WTC11 (cell line): ENCODE measurements around the gene SEMA3D. TPM values are rescaled to one million over a fixed set of nuclear protein-coding genes. Genes with fewer than 3 reads are reported as not detected.

Experiments
- ATAC-seq: fragments of 200-7000 bp; cut with Tn5 transposase; 2 replicates; pipeline ENCODE4 v1.10.0; 2021; ENCODE audit warnings: mild to moderate bottlenecking, moderate library complexity
- CTCF ChIA-PET: fragments of 300-600 bp; sonication (Branson Sonifier 250); formaldehyde crosslinking; loops from one replicate; lab custom pipeline; 2021; ENCODE audit warnings: antibody characterized with exemption; lab: Charles Lee
- POLR2A ChIA-PET: fragments of 350-600 bp; sonication (Branson Sonifier 250); formaldehyde crosslinking; loops from one replicate; lab custom pipeline; 2021; ENCODE audit warnings: antibody characterized with exemption; lab: Charles Lee
- DNase-seq: peaks from one replicate; pipeline ENCODE4 v3.0.0; 2021; ENCODE audit warnings: low spot score
- H3K27ac Mint-ChIP-seq: 2 replicates; pipeline ENCODE4 v1.8.0; 2021; ENCODE audit warnings: mixed read lengths
- H3K27me3 Mint-ChIP-seq: 2 replicates; pipeline ENCODE4 v1.8.0; 2021; ENCODE audit warnings: low read depth, mild to moderate bottlenecking, moderate library complexity, mixed read lengths
- H3K36me3 Mint-ChIP-seq: 2 replicates; pipeline ENCODE4 v1.8.0; 2021; ENCODE audit warnings: mixed read lengths
- H3K4me1 Mint-ChIP-seq: 2 replicates; pipeline ENCODE4 v1.8.0; 2022; ENCODE audit warnings: mixed read lengths
- H3K4me3 Mint-ChIP-seq: 2 replicates; pipeline ENCODE4 v1.8.0; 2021; ENCODE audit warnings: mild to moderate bottlenecking, moderate library complexity, mixed read lengths
- H3K9me3 Mint-ChIP-seq: 2 replicates; pipeline ENCODE4 v1.8.0; 2021; ENCODE audit warnings: mixed read lengths
- AR ChIP-seq: fragments of 250-450 bp; sonication (Bioruptor Pico); IDR thresholded peaks from 2 replicates; pipeline ENCODE4 v1.9.0; 2021; ENCODE audit warnings: mild to moderate bottlenecking
- ATF3 ChIP-seq: sonication (generic); formaldehyde crosslinking; conservative IDR thresholded peaks from 2 replicates; pipeline ENCODE4 v1.8.1; 2022; ENCODE audit warnings: mild to moderate bottlenecking, missing genetic modification reagents
- CBFB ChIP-seq: sonication (generic); formaldehyde crosslinking; IDR thresholded peaks from 2 replicates; pipeline ENCODE4 v1.8.1; 2022; ENCODE audit warnings: mild to moderate bottlenecking, low read depth, missing genetic modification reagents
- CREB1 ChIP-seq: sonication (generic); formaldehyde crosslinking; IDR thresholded peaks from 2 replicates; pipeline ENCODE4 v1.8.0; 2023; ENCODE audit warnings: mild to moderate bottlenecking, missing genetic modification reagents
- ERG ChIP-seq: fragments of 250-450 bp; sonication (Bioruptor Pico); IDR thresholded peaks from 2 replicates; pipeline ENCODE4 v1.8.0; 2021; ENCODE audit warnings: mild to moderate bottlenecking
- ESRRA ChIP-seq: sonication (generic); formaldehyde crosslinking; IDR thresholded peaks from 2 replicates; pipeline ENCODE4 v1.8.1; 2022; ENCODE audit warnings: mild to moderate bottlenecking, missing genetic modification reagents, borderline replicate concordance
- FOXJ3 ChIP-seq: sonication (generic); formaldehyde crosslinking; IDR thresholded peaks from 2 replicates; pipeline ENCODE4 v1.9.0; 2021; ENCODE audit warnings: missing genetic modification reagents, mild to moderate bottlenecking, borderline replicate concordance
- FOXK1 ChIP-seq: sonication (generic); formaldehyde crosslinking; IDR thresholded peaks from 2 replicates; pipeline ENCODE4 v1.8.0; 2022; ENCODE audit warnings: mild to moderate bottlenecking, moderate library complexity, missing genetic modification reagents
- FOXP4 ChIP-seq: sonication (generic); formaldehyde crosslinking; IDR thresholded peaks from 2 replicates; pipeline ENCODE4 v1.8.0; 2022; ENCODE audit warnings: mild to moderate bottlenecking, missing genetic modification reagents
- MXD4 ChIP-seq: fragments of 250-450 bp; sonication (Bioruptor Pico); IDR thresholded peaks from 2 replicates; pipeline ENCODE4 v1.8.0; 2021; ENCODE audit warnings: mild to moderate bottlenecking, moderate library complexity, borderline replicate concordance
- PRDM15 ChIP-seq: sonication (generic); formaldehyde crosslinking; IDR thresholded peaks from 2 replicates; pipeline ENCODE4 v1.8.0; 2022; ENCODE audit warnings: missing genetic modification reagents
- PREB ChIP-seq: sonication (generic); formaldehyde crosslinking; IDR thresholded peaks from 2 replicates; pipeline ENCODE4 v1.8.1; 2022; ENCODE audit warnings: mild to moderate bottlenecking, missing genetic modification reagents, moderate library complexity, borderline replicate concordance
- RELA ChIP-seq: sonication (generic); formaldehyde crosslinking; IDR thresholded peaks from 2 replicates; pipeline ENCODE4 v1.8.1; 2022; ENCODE audit warnings: missing genetic modification reagents, mild to moderate bottlenecking, borderline replicate concordance
- SMAD4 ChIP-seq: sonication (generic); formaldehyde crosslinking; IDR thresholded peaks from 2 replicates; pipeline ENCODE4 v1.8.0; 2022; ENCODE audit warnings: mild to moderate bottlenecking, missing genetic modification reagents
- SOX15 ChIP-seq: fragments of 250-450 bp; sonication (Bioruptor Pico); IDR thresholded peaks from 2 replicates; pipeline ENCODE4 v1.9.0; 2021; ENCODE audit warnings: mild to moderate bottlenecking
- TEAD1 ChIP-seq: sonication (generic); formaldehyde crosslinking; IDR thresholded peaks from 2 replicates; pipeline ENCODE4 v1.8.0; 2022; ENCODE audit warnings: mild to moderate bottlenecking, missing genetic modification reagents
- ZBTB43 ChIP-seq: sonication (generic); formaldehyde crosslinking; IDR thresholded peaks from 2 replicates; pipeline ENCODE4 v1.8.1; 2023; ENCODE audit warnings: mild to moderate bottlenecking, missing genetic modification reagents
- ZNF121 ChIP-seq: sonication (generic); formaldehyde crosslinking; IDR thresholded peaks from 2 replicates; pipeline ENCODE4 v1.8.0; 2023; ENCODE audit warnings: missing genetic modification reagents
- ZNF138 ChIP-seq: sonication (generic); formaldehyde crosslinking; conservative IDR thresholded peaks from 2 replicates; pipeline ENCODE4 v1.8.1; 2022; ENCODE audit warnings: mild to moderate bottlenecking, moderate library complexity, missing genetic modification reagents
- ZNF423 ChIP-seq: fragments of 250-450 bp; sonication (Bioruptor Pico); IDR thresholded peaks from 2 replicates; pipeline ENCODE4 v2.1.2; 2022; ENCODE audit warnings: mild to moderate bottlenecking, moderate library complexity
- total RNA-seq: library from RNA; stranded (reverse); gene quantifications from 3 replicates; pipeline ENCODE4 v1.2.3, GENCODE V29; 2021

Gene SEMA3D
- total RNA-seq, 1 experiment from 2014 or later = 3.8 TPM

- POLR2A ChIA-PET = no interaction called here
- H3K27me3 Mint-ChIP-seq = no peaks in the 10 kb centered on the region
- H3K4me1 Mint-ChIP-seq = no peaks in the 10 kb centered on the region
- no peaks in the 10 kb centered on the region for H3K36me3 Mint-ChIP-seq
- TF ChIP-seq ZNF423 (CRISPR knock-in tag) (no peak), ZNF138 (CRISPR knock-in tag) (no peak), PREB (CRISPR knock-in tag) (no peak), ESRRA (CRISPR knock-in tag) (no peak), ERG (CRISPR knock-in tag) (no peak), RELA (no peak), ZBTB43 (CRISPR knock-in tag) (no peak), MXD4 (CRISPR knock-in tag) (no peak), AR (CRISPR knock-in tag) (no peak), CREB1 (CRISPR knock-in tag) (no peak), ZNF121 (CRISPR knock-in tag) (no peak), CBFB (CRISPR knock-in tag) (no peak), TEAD1 (no peak), SOX15 (CRISPR knock-in tag) (no peak), SMAD4 (CRISPR knock-in tag) (no peak), FOXP4 (CRISPR knock-in tag) (no peak), ATF3 (CRISPR knock-in tag) (no peak), FOXK1 (CRISPR knock-in tag) (no peak), FOXJ3 (no peak), PRDM15 (no peak)
- TF ChIP-seq, all 79 proteins: peak for 0
- ATAC-seq (no peak), DNase-seq (no peak)
- CTCF ChIA-PET = no interaction called here
- no peaks in the 10 kb centered on the region for H3K9me3 Mint-ChIP-seq
- H3K4me3 Mint-ChIP-seq = no peak overlapping the region
- H3K27ac Mint-ChIP-seq = no peak overlapping the region
These were observed 91.0 kb downstream of the SEMA3D start for GRCh38 chr7:85095806-85096205.
